Panc1 (cell line): Measurements from ENCODE around the gene TXNDC16.

Source experiments
- CTCF ChIP-seq: fragments of 450-650 bp; IDR thresholded peaks from 2 replicates; pipeline ENCODE4 v1.5.1; 2017; ENCODE audit warnings: mild to moderate bottlenecking
- POLR2AphosphoS5 ChIP-seq: IDR thresholded peaks from 2 replicates; pipeline ENCODE4 v1.6.1; 2012; ENCODE audit warnings: mild to moderate bottlenecking, low read depth, low read length, moderate library complexity
- SIN3A ChIP-seq: IDR thresholded peaks from 2 replicates; pipeline ENCODE4 v1.6.1; 2012; ENCODE audit warnings: low read depth, mild to moderate bottlenecking, low read length, moderate library complexity, borderline replicate concordance; ENCODE audit not compliant: insufficient read depth
- TCF7L2 ChIP-seq: IDR thresholded peaks from 2 replicates; pipeline ENCODE4 v1.6.1; 2011; ENCODE audit warnings: mild to moderate bottlenecking, low read depth, low read length, inconsistent platforms

GRCh38 chr14:52455291-52456088 is 96.8 kb downstream of the TXNDC16 start:
- TF ChIP-seq POLR2AphosphoS5 (no peak), CTCF (no peak), SIN3A (no peak), TCF7L2 (no peak)
